OCI-LY7 (cell line): ENCODE results near the gene PLCB2. TPM values are rescaled to one million over a fixed set of nuclear protein-coding genes. Genes with fewer than 3 reads are reported as not detected.

Source experiments
- BruUV-seq: library from RNA; stranded (reverse); fragments of 400-500 nt; replicated peaks from 2 replicates; lab custom pipeline; 2021; lab: Mats Ljungman, UMichigan
- CTCF ChIA-PET: fragments of 300-600 bp; sonication (Branson Sonifier 250); formaldehyde crosslinking; loops from one replicate; lab custom pipeline; 2022; ENCODE audit warnings: antibody characterized with exemption; ENCODE audit not compliant: unreplicated experiment; lab: Charles Lee
- POLR2A ChIA-PET: fragments of 300-600 bp; sonication (Branson Sonifier 250); formaldehyde crosslinking; loops from one replicate; lab custom pipeline; 2022; ENCODE audit warnings: antibody characterized with exemption; lab: Charles Lee
- DNase-seq: peaks from one replicate; pipeline ENCODE4 v3.0.0-alpha.2; 2015; ENCODE audit warnings: low spot score
- H2AFZ ChIP-seq: fragments of 200-600 bp; sonication (generic), shearing (Covaris generic); 2 replicates; pipeline ENCODE4 v1.6.1; 2014; ENCODE audit warnings: mild to moderate bottlenecking, antibody characterized with exemption, low read length, moderate library complexity
- H3K27ac ChIP-seq: fragments of 200-600 bp; sonication (generic); 2 replicates; pipeline ENCODE4 v1.5.1; 2014; ENCODE audit warnings: mixed run types, low read depth, mild to moderate bottlenecking, moderate library complexity, low read length, inconsistent platforms; ENCODE audit not compliant: poor library complexity, severe bottlenecking
- H3K36me3 ChIP-seq: fragments of 200-600 bp; sonication (generic); 2 replicates; pipeline ENCODE4 v1.6.1; 2014; ENCODE audit warnings: mild to moderate bottlenecking, antibody characterized with exemption, low read length, moderate library complexity, mixed read lengths; ENCODE audit not compliant: insufficient read depth
- H3K4me1 ChIP-seq: fragments of 200-600 bp; sonication (generic); 2 replicates; pipeline ENCODE4 v1.5.1; 2014; ENCODE audit warnings: mild to moderate bottlenecking, low read length; ENCODE audit not compliant: insufficient read depth, poor library complexity, severe bottlenecking
- H3K4me2 ChIP-seq: fragments of 200-600 bp; sonication (generic); 2 replicates; pipeline ENCODE4 v1.6.1; 2014; ENCODE audit warnings: mild to moderate bottlenecking, low read length
- H3K4me3 ChIP-seq: fragments of 200-600 bp; sonication (generic); 2 replicates; pipeline ENCODE4 v1.5.1; 2014; ENCODE audit warnings: mild to moderate bottlenecking, low read depth, low read length; ENCODE audit not compliant: poor library complexity, severe bottlenecking
- H3K79me2 ChIP-seq: fragments of 200-600 bp; sonication (generic); 2 replicates; pipeline ENCODE4 v1.6.1; 2016; ENCODE audit warnings: low read depth, mild to moderate bottlenecking, low read length, moderate library complexity, mixed read lengths; ENCODE audit not compliant: insufficient read depth
- H3K9me2 ChIP-seq: fragments of 200-600 bp; sonication (generic); 2 replicates; pipeline ENCODE4 v1.6.1; 2016; ENCODE audit warnings: mild to moderate bottlenecking, low read length, mixed read lengths; ENCODE audit not compliant: insufficient read depth
- H3K9me3 ChIP-seq: fragments of 200-600 bp; sonication (generic); 2 replicates; pipeline ENCODE4 v1.6.1; 2014; ENCODE audit warnings: mild to moderate bottlenecking, mixed run types, low read length, mixed read lengths
- H4K20me1 ChIP-seq: fragments of 200-600 bp; sonication (generic); 2 replicates; pipeline ENCODE4 v1.6.1; 2014; ENCODE audit warnings: mild to moderate bottlenecking, antibody characterized with exemption, low read length, moderate library complexity, mixed read lengths; ENCODE audit not compliant: insufficient read depth
- EZH2phosphoT487 ChIP-seq: fragments of 200-600 bp; sonication (generic); IDR thresholded peaks from 2 replicates; pipeline ENCODE4 v1.6.1; 2018; ENCODE audit warnings: low read depth, borderline replicate concordance, mild to moderate bottlenecking, mixed run types, antibody characterized with exemption, low read length, moderate library complexity, mixed read lengths
- intact Hi-C: fragments of 100-400 bp; cut with micrococcal nuclease; formaldehyde crosslinking; loops from one replicate; pipeline ENCODE4 v1.10.0; 2022; ENCODE audit not compliant: unreplicated experiment
- total RNA-seq, 2 experiments: library from RNA; depleted of rRNA in 1 of 2; stranded (reverse); fragments of >200 nt in 1 of 2; shearing (Covaris generic) in 1 of 2; gene quantifications; 2 replicates each; pipeline ENCODE4 v1.2.3, GENCODE V29; 2014 to 2022
- TF ChIP-seq, protein P1 (sequence below): fragments of 200-600 bp; sonication (generic); conservative IDR thresholded peaks from 2 replicates; pipeline ENCODE4 v1.5.1; 2014; ENCODE audit warnings: mild to moderate bottlenecking, antibody characterized with exemption, low read length, moderate library complexity, mixed read lengths

PLCB2 gene
- total RNA-seq, 2 experiments from 2014 or later: 9.6 TPM; not detected in 1

DNA sequence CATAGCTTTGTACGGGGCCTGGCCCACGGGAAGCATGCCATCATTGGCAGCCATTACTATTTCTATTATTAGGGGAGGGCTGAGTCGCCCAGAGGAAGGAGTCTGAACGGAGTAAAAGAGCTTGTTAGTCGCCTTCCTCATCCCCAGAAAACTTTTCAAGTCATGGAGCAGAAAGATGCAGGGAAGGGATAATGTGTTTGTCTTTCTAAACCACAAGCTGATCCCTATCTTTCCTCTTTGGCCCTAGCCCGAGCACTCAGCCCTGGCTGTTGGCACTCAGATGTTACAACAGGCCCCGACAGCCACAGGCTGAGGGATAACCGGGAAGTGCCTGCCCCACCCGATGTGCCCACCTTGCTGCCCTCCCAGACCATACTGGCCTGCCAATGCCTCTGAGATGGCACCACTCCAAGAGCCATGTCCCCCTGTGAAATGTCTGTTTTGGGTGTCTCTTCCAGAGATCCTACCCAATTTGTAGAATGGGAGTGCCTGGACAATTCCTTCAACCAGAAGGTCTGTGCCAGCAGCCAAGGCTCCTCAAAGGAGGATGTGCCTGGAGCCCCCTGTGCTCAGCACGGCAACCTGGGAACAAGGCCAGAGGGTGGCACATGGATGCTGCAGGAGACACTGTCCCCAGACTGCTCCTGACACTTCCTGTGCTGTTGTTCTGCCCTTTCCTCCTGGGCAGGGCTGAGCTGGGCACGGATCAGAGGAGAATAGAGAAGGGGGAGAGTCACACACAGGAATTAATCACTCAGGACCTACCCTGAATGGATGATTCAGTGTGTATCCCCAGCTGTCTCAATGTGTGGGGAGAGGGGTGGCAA lies 58.0 kb downstream of the PLCB2 start:
- H2AFZ ChIP-seq: no peak overlapping the region
- POLR2A ChIA-PET: interaction anchor here (1.0 kb wide), 1 partner anchor 143 kb away, joined by 4 read pairs; no protein-coding TSS in a partner anchor

DNA sequence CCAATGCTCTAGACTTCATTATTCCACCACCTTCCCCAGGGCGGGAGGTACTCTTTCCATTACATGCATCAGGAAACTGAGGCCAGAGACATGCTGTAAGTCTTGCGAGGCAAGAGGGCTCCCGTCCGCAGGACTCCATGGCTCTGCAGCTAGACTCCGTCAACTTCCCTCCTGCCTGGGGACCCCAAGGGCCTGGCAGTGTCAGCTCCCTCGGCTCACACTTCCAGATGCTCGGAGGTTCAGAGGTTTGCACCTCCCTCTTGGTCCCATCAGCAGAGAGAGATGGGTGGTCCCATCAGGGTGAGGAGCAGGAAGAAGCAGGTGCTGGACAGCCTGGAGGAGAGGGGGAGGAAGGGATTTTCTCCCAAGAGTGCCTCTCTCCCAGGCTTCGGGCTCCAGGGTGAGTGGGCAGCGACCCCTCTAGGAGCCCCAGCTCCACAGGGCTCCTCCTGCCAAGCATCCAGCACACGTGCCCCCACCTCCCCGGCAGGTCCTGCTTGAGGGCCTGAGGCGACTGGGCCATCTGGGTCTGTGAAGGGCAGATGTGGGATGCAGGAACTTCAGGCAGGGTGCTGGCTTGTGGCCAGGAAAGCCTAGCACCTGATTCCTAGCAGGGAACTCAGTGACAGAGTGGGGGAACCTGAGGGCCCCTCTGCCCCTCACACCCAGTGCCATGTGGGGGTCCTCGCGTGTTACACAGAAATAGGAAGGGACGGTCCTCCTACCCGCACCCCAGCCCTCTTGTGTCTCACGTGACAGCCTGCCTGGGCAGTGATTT lies 59.5 kb downstream of the PLCB2 start:
- Histone ChIP-seq H3K4me1 (no peaks in the 10 kb centered on the region), H3K79me2 (no peaks in the 10 kb centered on the region), H3K27ac (no peak overlapping the region), H3K9me3 (no peaks in the 10 kb centered on the region), H3K9me2 (no peaks in the 10 kb centered on the region), H3K36me3 (no peaks in the 10 kb centered on the region), H4K20me1 (no peaks in the 10 kb centered on the region), H3K4me2 (no peak overlapping the region), H3K4me3 (no peak overlapping the region), H2AFZ (no peak overlapping the region)
- no peak for DNase-seq
- no TSS peak for BruUV-seq
- intact Hi-C loops: no loop called here
- ChIA-PET CTCF (no interaction called here), POLR2A (no interaction called here)
- TF ChIP-seq, protein P1, sequence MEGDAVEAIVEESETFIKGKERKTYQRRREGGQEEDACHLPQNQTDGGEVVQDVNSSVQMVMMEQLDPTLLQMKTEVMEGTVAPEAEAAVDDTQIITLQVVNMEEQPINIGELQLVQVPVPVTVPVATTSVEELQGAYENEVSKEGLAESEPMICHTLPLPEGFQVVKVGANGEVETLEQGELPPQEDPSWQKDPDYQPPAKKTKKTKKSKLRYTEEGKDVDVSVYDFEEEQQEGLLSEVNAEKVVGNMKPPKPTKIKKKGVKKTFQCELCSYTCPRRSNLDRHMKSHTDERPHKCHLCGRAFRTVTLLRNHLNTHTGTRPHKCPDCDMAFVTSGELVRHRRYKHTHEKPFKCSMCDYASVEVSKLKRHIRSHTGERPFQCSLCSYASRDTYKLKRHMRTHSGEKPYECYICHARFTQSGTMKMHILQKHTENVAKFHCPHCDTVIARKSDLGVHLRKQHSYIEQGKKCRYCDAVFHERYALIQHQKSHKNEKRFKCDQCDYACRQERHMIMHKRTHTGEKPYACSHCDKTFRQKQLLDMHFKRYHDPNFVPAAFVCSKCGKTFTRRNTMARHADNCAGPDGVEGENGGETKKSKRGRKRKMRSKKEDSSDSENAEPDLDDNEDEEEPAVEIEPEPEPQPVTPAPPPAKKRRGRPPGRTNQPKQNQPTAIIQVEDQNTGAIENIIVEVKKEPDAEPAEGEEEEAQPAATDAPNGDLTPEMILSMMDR: no peak
- TF ChIP-seq EZH2phosphoT487: no peak

More for the DNA sequence above, 58.0 kb downstream of the PLCB2 start:
- no peak for DNase-seq
- no peaks in the 10 kb centered on the region for H3K9me3 ChIP-seq
- H3K9me2 ChIP-seq: no peaks in the 10 kb centered on the region
- H3K4me1 ChIP-seq: no peaks in the 10 kb centered on the region
- no peaks in the 10 kb centered on the region for H4K20me1 ChIP-seq
- no peaks in the 10 kb centered on the region for H3K36me3 ChIP-seq
- no peaks in the 10 kb centered on the region for H3K79me2 ChIP-seq
- TF ChIP-seq, protein P1: no peak
- TF ChIP-seq EZH2phosphoT487: no peak
- H3K4me2 ChIP-seq: no peak overlapping the region
- CTCF ChIA-PET: no interaction called here
- BruUV-seq: no TSS peak
- intact Hi-C loops: no loop called here
- H3K27ac ChIP-seq: no peak overlapping the region
- H3K4me3 ChIP-seq: no peak overlapping the region
